ENCODE data around the gene ABCA12.
"Not testable (repeated sequence)": the region's sequence is repeated elsewhere in the genome, so short reads cannot be mapped to it uniquely, and the experiment has no call there.

Gene ABCA12, protein sequence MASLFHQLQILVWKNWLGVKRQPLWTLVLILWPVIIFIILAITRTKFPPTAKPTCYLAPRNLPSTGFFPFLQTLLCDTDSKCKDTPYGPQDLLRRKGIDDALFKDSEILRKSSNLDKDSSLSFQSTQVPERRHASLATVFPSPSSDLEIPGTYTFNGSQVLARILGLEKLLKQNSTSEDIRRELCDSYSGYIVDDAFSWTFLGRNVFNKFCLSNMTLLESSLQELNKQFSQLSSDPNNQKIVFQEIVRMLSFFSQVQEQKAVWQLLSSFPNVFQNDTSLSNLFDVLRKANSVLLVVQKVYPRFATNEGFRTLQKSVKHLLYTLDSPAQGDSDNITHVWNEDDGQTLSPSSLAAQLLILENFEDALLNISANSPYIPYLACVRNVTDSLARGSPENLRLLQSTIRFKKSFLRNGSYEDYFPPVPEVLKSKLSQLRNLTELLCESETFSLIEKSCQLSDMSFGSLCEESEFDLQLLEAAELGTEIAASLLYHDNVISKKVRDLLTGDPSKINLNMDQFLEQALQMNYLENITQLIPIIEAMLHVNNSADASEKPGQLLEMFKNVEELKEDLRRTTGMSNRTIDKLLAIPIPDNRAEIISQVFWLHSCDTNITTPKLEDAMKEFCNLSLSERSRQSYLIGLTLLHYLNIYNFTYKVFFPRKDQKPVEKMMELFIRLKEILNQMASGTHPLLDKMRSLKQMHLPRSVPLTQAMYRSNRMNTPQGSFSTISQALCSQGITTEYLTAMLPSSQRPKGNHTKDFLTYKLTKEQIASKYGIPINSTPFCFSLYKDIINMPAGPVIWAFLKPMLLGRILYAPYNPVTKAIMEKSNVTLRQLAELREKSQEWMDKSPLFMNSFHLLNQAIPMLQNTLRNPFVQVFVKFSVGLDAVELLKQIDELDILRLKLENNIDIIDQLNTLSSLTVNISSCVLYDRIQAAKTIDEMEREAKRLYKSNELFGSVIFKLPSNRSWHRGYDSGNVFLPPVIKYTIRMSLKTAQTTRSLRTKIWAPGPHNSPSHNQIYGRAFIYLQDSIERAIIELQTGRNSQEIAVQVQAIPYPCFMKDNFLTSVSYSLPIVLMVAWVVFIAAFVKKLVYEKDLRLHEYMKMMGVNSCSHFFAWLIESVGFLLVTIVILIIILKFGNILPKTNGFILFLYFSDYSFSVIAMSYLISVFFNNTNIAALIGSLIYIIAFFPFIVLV (N-terminal part only)

DNA sequence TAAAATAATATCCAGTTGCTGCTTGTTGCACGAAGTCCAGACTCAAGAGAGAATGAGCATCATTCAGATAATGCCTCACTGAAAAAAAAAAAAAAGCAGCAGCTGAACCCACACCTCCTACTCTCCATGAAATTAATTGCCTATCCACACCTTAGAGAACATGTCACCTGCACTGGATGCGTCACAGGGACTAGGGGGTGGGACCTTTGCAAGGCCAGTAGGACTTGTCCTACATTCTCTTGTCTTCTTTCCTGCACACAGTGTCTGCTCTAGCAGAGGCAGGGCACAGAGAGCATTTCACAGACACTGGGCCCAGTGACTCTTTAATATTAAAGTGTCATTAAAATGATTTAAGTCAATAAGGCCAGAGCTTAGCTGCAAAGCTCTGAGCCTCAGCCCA, at the start of gene ABCA12:
TSS of gene ABCA12 (minus strand) at position 148 of the 400 bp plus-strand sequence. CDS start 418 bp downstream, outside the sequence.
- DNase-seq, result no peak

DNA sequence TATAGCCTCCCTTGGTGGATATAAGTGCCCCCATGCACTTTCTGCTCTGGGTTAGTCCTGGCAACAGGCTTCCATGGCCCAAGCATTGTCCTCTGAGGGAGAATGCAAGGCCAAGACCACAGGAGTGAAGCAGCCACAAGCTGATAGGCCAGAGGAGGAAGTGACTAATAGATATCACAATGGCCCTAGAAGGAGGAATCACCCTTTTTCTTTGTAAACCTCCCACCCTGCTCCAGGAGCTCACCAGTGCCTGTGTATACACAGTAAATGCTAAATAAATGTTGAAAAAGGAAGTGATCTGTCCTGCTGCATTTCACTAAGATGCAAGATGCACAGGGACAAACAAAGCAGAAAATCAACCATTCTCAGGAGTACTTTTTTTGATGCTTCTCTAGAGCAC, 49.7 kb upstream of the ABCA12 start:
- DNase-seq, result no peak

DNA sequence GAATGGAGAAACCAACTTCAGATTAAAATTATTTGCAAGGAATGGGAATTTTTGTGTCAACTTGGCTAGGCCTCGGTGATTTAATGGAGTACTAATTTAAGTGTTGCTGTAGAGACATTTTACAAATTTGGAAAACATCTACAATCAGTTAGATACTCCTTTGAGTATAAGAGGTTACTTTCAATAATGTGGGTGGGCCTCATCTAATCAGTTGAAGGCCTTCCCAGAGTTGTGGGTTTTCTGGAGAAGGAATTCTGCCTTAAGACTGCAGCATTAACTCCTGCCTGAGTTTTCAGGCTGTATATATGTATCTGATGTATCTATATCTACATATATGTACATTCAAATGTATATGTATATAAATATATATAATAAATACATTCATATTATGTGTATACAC, 47.6 kb upstream of the ABCA12 start:
- DNase-seq, result no peak

DNA sequence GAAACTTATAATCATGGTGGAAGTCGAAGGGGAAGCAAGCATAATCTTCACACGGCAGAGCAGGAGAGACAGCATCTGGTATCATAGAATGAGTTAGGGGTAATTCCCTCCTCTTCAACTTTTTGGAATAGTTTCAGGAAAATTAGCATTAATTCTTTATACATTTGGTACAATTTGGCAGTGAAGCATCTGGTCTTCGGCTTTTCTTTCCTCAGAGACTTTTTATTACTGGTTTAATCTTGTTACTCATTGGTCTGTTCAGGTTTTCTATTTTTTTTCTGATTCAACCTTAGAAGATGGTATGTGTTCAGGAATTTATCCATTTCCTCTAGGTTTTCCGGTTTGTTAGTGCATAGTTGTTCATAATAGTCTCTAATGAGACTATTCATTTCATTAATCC, 39.7 kb upstream of the ABCA12 start:
- no peak for DNase-seq

DNA sequence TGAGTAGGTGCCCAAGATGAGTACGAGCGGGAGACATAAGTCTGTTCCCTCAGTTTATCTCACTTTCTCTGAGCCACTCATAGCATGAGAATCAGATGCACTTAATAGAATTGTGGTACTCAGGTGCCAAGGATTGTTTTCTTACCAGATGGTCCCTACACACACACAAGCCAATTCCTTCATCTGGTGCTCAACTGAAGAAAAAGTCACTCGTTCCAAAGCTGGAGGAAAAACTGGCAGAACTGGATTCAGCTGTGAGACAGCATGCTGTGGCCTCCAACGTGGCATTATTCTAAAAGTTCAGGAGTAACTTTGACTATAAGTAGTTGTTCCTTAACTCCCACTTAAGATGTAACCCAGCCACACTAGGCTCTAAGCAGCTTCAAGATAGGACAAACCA, 33.4 kb upstream of the ABCA12 start:
- no peak for DNase-seq

DNA sequence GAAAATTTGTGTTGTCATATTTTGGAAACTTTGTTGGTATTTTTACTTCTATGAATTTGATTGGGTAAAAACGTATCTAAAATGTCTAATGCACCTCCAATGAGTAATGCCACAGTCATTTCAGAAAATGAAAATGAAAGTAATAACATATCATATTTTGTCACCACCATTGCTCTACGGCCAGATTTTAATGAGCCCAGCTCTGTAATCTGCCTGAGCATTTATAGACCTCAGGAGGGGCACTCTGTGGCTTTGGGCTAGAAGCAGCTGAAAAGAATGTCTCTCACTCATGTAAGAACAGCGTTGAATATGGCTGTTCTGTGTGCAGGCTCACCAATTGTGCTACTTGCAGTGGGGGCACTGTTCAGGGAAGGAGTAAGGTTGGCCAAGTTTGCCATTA, 32.7 kb upstream of the ABCA12 start:
- DNase-seq, result no peak

DNA sequence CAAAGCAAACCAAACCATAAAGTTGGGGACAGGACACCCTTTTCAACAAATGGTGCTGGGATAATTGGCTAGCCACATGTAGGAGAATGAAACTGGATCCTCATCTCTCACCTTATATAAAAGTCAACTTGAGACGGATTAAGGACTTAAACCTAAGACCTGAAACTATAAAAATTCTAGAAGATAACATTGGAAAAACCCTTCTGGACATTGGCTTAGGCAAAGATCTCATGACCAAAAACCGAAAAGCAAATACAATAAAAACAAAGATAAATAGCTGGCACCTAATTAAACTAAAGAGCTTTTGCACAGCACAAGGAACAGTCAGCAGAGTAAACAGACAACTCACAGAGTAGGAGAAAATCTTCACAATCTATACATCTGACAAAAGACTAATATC, 28.1 kb upstream of the ABCA12 start:
- not testable (repeated sequence) for DNase-seq

DNA sequence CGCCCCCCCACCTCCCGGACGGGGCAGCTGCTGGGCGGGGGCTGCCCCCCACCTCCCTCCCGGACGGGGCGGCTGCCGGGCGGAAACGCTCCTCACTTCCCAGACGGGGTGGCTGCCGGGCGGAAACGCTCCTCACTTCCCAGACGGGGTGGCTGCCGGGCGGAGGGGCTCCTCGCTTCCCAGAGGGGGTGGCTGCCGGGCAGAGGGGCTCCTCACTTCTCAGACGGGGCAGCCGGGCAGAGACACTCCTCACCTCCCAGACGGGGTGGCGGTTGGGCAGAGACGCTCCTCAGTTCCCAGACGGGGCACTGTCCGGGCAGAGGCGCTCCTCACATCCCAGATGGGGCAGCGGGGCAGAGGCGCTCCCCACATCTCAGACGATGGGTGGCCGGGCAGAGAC, 24.9 kb upstream of the ABCA12 start:
- DNase-seq, result not testable (repeated sequence)

DNA sequence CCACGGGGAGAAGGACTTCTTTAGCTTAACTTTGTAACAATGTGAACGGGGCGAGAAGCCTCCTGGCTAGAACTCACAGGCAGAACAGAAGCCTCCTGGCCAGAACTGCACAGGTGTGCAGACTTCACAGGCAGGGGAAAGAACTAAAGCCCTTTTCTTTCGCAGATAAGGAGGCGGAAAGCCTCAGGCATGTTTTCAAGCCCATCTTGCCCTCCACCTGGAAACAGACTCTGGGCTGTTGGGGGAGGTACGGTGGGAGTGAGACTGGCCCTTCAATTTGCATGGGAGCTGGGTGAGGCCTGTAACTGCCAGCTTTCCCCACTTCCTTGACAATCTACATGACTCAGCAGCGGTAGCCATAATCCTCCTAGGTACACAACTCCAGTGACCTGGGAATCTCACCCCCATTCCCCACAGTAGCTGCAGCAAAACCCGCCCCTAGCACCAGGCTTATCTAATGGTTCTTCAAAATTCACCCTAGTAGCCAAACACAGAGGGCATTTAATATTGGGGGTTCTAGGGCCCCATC, 22.9 kb upstream of the ABCA12 start:
- DNase-seq, result no peak

DNA sequence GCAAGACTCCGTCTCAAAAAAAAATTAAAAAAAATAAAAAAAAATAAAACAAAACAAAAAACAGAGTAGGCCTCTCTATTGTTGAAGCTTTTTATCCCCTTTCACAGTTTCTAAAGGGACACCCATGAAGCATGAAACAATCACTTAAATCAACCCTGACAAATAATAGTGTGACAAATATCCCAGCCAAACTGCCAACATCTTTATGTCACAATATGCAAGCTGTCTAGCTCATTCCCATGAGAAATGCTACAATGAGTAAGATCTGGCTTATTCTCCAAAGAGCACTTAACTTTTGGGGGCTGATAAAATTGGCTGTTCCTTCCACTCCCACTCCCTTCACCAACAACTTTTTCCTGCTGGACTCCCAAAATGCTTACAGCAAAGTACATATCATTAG, 21.7 kb upstream of the ABCA12 start:
- no peak for DNase-seq

DNA sequence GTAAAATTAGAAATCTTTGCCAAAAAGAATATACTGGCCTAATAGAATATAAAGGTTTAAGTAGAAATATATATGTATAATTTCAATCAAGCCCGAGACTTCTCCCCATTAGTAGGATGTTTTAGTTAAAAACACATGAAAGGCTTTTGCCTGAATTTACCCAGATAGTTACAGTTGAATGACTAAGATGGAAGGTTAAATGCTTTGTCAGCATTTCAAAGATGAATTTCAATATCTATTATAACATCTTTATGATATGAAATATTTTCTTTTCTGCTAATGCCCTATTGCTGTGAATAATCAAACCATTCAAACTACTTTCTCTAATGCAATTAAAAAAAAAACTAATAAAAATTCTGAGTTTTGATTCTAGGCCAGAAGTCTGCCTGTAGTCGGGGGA, 18.0 kb upstream of the ABCA12 start:
- no peak for DNase-seq

DNA sequence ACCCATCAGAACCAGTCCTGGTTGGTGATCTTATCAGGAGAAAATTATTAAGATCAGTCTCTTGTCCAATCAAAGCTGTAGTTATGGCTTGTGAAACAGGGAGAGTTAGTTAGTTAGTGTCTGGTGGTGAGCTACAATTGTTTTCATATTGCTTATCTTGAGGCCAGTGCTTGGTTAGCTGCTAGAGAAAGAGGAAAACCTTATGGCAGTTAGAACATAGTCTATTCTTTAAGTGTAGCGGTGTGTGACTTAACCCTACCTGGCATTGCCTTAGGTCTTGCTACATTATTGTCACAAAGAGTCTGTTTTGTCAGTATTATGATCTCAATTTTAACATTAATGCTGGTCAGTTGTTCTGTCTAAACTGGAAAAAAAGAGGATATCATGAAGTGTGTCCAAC, 11.5 kb upstream of the ABCA12 start:
- DNase-seq, result no peak

DNA sequence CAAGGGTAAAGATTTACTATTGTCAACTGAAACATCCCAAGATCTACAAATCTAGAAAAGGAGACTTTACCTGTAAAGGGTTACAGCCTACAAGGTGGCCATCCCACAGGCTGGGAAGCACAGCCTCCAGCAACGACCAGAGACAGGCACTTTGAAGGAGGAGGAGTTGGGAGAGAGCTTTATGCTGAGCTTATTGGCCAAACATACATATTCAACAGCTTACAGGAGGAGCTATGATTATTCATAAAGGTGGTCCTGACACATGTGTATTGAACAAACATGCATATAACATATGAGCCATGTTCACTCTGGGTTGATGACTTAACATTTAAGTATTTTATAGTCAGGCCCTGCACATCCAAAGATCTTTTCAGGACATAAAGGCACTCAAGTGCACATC, 11.1 kb upstream of the ABCA12 start:
- DNase-seq, result no peak

DNA sequence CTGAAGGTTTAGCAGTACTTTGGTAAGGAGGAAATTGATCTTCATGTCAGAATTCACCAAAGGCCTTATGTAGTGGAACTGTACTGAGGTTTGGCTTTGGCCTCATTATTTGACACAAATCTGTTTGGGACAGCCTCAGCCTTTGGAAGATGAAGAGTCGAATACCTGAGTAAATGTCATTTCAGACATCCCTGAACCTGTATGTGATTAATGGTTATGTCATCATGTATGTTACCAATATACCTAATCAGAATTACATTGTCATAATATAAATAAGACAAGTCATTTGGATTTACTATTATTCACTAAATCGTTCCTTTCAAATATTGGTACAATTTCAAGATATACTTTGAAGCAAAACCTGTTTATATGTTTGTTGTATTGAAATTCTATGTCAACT, 10.6 kb upstream of the ABCA12 start:
- no peak for DNase-seq

DNA sequence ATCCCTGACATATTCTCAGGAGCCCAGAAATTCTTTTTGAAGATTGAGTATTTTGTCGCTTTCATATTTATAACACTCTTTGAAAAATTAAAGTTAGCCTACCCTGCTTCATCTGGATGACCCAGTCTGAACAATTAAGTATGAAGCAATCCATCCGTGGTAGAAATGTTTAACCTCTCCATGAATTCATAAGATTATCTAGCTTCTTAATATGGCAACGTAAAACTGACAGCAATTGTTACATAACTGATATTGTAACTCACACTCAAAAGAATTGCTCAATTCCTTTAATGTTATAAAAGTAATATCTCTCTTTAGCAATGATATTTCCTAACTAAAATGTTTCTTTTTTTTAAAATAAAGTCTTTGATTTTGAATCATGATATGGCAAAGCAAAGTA, 7.2 kb upstream of the ABCA12 start:
- DNase-seq, result no peak

DNA sequence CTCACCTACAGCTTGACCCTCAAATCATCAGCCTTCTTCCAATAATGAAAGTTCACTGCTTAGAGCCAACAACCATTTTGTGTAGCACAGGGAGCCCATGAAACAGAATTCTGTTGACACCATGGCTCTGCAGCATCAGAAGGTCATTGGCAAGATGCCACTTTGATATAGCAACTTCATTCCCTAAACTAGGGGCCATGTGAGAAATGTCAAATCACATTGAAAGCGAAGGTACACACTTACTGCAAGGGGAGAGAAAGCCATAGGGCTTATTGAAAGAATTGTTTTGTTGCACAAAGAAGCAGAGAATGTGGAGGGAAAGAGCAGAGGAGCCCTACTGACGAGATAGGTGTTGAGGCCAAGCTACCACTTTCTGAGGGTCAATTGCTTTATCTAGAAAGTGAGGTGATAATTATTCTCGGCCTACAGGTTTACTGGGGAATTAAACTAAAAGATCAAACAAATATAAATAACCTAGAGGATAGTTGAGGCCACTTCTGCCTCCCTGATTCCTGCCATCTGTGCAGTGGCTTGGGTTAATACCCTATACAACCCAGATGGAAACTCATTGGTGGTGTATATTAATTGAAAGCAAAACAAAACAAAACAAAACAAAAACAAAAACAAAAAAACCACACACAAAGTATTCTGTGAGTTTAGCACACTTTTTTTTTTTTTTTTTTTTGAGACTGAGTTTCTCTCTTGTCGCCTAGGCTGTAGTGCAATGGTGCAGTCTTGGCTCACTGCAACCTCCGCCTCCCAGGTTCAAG, 5.9 kb upstream of the ABCA12 start:
- DNase-seq, result no peak

DNA sequence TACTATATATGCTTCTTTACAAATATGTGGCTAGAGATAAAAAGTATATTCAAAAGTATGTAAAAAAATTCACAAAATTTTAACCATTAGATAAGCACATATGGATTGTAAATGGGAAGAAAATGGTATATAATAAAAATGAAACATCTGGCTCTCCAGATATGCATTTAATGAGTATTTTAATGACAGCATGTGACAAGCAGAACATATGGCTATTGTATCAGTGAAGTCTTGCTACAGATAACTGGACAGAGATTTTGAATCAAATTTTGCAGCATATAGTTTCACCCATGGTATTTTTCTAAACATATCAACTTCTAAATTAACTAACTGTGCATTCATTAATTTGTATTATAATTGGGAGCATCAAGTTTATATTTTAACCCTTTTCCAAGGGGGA, 5.0 kb upstream of the ABCA12 start:
- no peak for DNase-seq

DNA sequence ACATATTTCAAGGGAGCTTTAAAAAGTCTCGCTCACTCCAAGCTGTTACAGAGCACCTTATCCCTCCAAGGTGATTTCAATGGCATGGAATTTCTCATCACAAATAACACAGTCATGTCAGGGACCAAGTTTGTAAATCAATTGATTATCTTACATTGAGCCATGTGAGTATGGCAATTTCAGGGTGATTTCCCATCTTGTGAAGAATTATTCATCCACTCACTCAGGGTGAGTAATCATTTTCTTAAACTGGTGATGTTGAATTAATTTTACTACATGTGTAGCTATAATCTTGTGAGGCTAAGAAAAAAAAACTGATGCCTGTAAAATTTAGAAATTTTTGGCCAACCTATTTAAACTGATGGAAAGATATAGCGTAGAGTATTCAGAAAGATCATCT, 3.3 kb upstream of the ABCA12 start:
- DNase-seq, result no peak

DNA sequence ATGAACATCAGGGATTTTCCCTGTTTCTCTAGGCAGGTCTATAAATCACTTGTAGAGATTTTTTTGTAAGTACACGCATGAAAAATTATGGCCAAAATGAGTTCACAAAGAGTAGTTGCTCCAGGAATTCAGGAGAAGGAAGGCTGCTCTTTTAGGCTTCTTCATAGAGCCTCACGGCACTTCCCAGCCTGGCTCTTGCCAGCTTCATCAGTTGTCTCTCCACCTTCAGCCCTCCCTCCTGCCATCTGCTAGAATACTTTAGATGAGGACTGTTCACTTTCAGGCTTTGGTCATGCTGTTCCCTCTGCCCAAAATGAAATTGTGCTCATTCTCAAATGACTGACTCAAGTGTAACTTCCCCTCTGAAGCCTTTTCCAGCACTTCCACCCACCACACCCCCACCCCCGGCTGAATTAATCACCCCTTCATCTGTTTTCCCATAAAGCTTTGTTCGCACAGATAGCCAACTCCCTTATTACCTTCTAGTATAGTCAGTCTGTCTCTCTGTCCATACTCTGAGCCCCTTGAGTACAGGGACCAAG, 1.8 kb upstream of the ABCA12 start:
- DNase-seq, result no peak

DNA sequence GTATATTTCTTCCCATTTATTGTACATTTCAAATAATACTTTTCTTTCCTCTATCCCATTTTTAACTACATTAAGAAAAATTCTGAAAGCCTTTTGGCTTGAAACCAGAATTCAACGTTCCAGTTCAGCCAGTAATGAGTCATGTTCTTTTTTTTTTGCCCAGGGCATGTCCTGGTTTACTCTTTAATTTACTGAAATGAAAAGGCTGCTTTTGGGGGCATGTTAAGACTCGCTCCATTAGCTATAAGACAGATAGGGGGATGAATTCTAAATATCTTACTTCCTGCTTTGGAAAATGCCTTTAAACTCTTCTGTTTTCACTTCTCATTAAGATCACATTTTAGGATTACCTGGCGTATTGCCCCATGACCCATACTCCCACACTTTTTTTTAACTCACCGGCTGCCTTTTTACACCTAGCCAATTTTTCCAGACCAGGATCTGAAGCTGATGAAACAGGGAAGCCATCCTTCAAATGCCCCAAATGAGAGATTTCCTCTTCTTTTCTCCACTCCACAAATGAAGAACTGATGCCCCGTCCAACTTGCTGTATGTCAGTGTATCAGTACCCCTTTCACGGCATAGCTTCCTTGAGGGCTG, 585 bp downstream of the ABCA12 start:
- no peak for DNase-seq

DNA sequence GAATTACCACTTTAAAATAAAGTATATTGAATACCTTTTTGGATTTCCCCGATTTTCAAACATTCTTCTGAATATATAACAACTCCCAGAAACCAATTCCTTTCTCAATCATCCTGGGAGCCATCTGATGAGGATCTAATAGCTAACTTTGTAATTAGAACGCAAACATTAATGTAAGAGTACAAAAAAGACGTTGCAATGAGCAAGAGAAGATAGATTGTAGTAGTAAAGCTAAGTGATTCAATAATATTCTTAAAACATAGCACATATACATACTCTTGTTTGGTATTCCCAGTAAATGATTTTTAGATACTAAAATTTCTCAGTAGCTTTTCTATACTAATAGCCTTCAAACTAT, 1.1 kb downstream of the ABCA12 start:
- no peak for DNase-seq

All from NK-92 treated with Interleukin-12 subunit alpha and Interleukin-12 subunit beta, amount 100 ng/mL, for 24 hours (cell line).